PC-9 (cell line): ENCODE data around the gene SLC4A1AP.

Source experiments
- CTCF ChIP-seq: fragments of 200-600 bp; sonication (generic); conservative IDR thresholded peaks from 2 replicates; pipeline ENCODE4 v1.6.1; 2017; ENCODE audit warnings: mixed run types, antibody characterized with exemption, mild to moderate bottlenecking, moderate library complexity
- EZH2 ChIP-seq: fragments of 200-600 bp; sonication (generic); IDR thresholded peaks from 2 replicates; pipeline ENCODE4 v1.8.0; 2017; ENCODE audit warnings: antibody characterized with exemption, low read depth

- TF ChIP-seq CTCF: no peak
- TF ChIP-seq EZH2: no peak
Observed at GRCh38 chr2:27690052-27690451, 26.4 kb downstream of the SLC4A1AP start.
